Measurements from ENCODE around the gene SSH2.
"Not testable (repeated sequence)": the region's sequence is repeated elsewhere in the genome, so short reads cannot be mapped to it uniquely, and the experiment has no call there.

The SSH2 gene

GRCh38 chr17:29870836-29871465 lies 59.1 kb downstream of the SSH2 start:
- DNase-seq: no peak

- DNase-seq: no peak
These were observed 62.3 kb downstream of the SSH2 start for GRCh38 chr17:29867643-29868181.

- no peak for DNase-seq
These were observed 63.2 kb downstream of the SSH2 start for GRCh38 chr17:29866746-29867404.

GRCh38 chr17:29864615-29865014 lies 65.4 kb downstream of the SSH2 start:
- no peak for DNase-seq

- not testable (repeated sequence) for DNase-seq
These were observed 65.9 kb downstream of the SSH2 start for GRCh38 chr17:29864123-29864522.

GRCh38 chr17:29862951-29863350 lies 67.1 kb downstream of the SSH2 start:
- no peak for DNase-seq

- no peak for DNase-seq
These were observed 67.9 kb downstream of the SSH2 start for GRCh38 chr17:29862127-29862526.

- not testable (repeated sequence) for DNase-seq
These were observed 70.6 kb downstream of the SSH2 start for GRCh38 chr17:29859445-29859844.

GRCh38 chr17:29857823-29858222 lies 72.2 kb downstream of the SSH2 start:
- no peak for DNase-seq

GRCh38 chr17:29857105-29857504 lies 72.9 kb downstream of the SSH2 start:
- DNase-seq: not testable (repeated sequence)

- no peak for DNase-seq
These were observed 74.3 kb downstream of the SSH2 start for GRCh38 chr17:29855686-29856085.

- no peak for DNase-seq
These were observed 81.3 kb downstream of the SSH2 start for GRCh38 chr17:29848737-29849136.

GRCh38 chr17:29847527-29848400 lies 82.3 kb downstream of the SSH2 start:
- DNase-seq: no peak

- DNase-seq: no peak
These were observed 82.9 kb downstream of the SSH2 start for GRCh38 chr17:29847118-29847517.

- no peak for DNase-seq
These were observed 83.7 kb downstream of the SSH2 start for GRCh38 chr17:29846298-29846697.

- DNase-seq: peak; percentile 54
These were observed 85.5 kb downstream of the SSH2 start for GRCh38 chr17:29844339-29845048.

GRCh38 chr17:29840884-29841283 lies 89.1 kb downstream of the SSH2 start:
- DNase-seq: no peak

GRCh38 chr17:29839656-29840055 lies 90.4 kb downstream of the SSH2 start:
- no peak for DNase-seq

GRCh38 chr17:29838961-29839360 lies 91.1 kb downstream of the SSH2 start:
- no peak for DNase-seq

- no peak for DNase-seq
These were observed 92.5 kb downstream of the SSH2 start for GRCh38 chr17:29837531-29837930.

- no peak for DNase-seq
These were observed 93.4 kb downstream of the SSH2 start for GRCh38 chr17:29836643-29837042.

- DNase-seq: no peak
These were observed 94.3 kb downstream of the SSH2 start for GRCh38 chr17:29835435-29836351.
